Measurements from ENCODE around the gene HADHA. TPM values are rescaled to one million over a fixed set of nuclear protein-coding genes. Genes with fewer than 3 reads are reported as not detected.

HADHA gene
- polyA plus RNA-seq, 1 donor from 2014 or later: 40.0 TPM

GRCh38 chr2:26284132-26284531 lies 39.7 kb upstream of the HADHA start:
- H3K9ac ChIP-seq (ENCODE audit: low read length): no peak overlapping the region
- H3K9me3 ChIP-seq (ENCODE audit: low read length): no peaks in the 10 kb centered on the region
- H3K4me2 ChIP-seq (ENCODE audit: low read length): no peak overlapping the region
- TF ChIP-seq MXI1 (conservative IDR thresholded peaks at IDR 0.05; ENCODE audit: poor library complexity, severe bottlenecking) (no peak), POLR2AphosphoS5 (IDR thresholded peaks at IDR 0.05) (no peak), TAF1 (IDR thresholded peaks at IDR 0.05; ENCODE audit: low read depth) (no peak), REST (IDR thresholded peaks at IDR 0.05; ENCODE audit: borderline replicate concordance) (no peak), EP300 (conservative IDR thresholded peaks at IDR 0.05; ENCODE audit: poor library complexity, severe bottlenecking) (no peak), CTCF (IDR thresholded peaks at IDR 0.05; ENCODE audit: poor library complexity, severe bottlenecking) (no peak), RAD21 (conservative IDR thresholded peaks at IDR 0.05) (no peak), EZH2 (IDR thresholded peaks at IDR 0.05; ENCODE audit: borderline replicate concordance, insufficient read depth, low read length, poor library complexity, severe bottlenecking) (no peak), SMC3 (conservative IDR thresholded peaks at IDR 0.05; ENCODE audit: poor library complexity) (no peak)
- no peak overlapping the region for H3K27ac ChIP-seq (ENCODE audit: low read length)
- no peaks in the 10 kb centered on the region for H3K27me3 ChIP-seq (ENCODE audit: insufficient read depth, low read depth, low read length)
- H3K79me2 ChIP-seq (replicated peaks; ENCODE audit: insufficient read depth, low read length): no peaks in the 10 kb centered on the region
- H3F3A ChIP-seq (ENCODE audit: insufficient read depth, low read length, poor library complexity, severe bottlenecking): no peaks in the 10 kb centered on the region
- H3K4me3 ChIP-seq (ENCODE audit: low read length): no peak overlapping the region
- H4K20me1 ChIP-seq (ENCODE audit: insufficient read depth): no peaks in the 10 kb centered on the region
- no peak overlapping the region for H2AFZ ChIP-seq (ENCODE audit: low read depth, low read length)
- H3K9me2 ChIP-seq (ENCODE audit: insufficient read depth, low read length): no peaks in the 10 kb centered on the region
- peaks cover 7% of the 10 kb centered on the region for H3K36me3 ChIP-seq (ENCODE audit: insufficient read depth, low read length)

GRCh38 chr2:26283606-26284005 lies 39.2 kb upstream of the HADHA start:
- H3K4me2 ChIP-seq (ENCODE audit: low read length): no peak overlapping the region
- TF ChIP-seq POLR2AphosphoS5 (IDR thresholded peaks at IDR 0.05) (no peak), CTCF (IDR thresholded peaks at IDR 0.05; ENCODE audit: poor library complexity, severe bottlenecking) (no peak), TAF1 (IDR thresholded peaks at IDR 0.05; ENCODE audit: low read depth) (no peak), EP300 (conservative IDR thresholded peaks at IDR 0.05; ENCODE audit: poor library complexity, severe bottlenecking) (no peak), RAD21 (conservative IDR thresholded peaks at IDR 0.05) (no peak), SMC3 (conservative IDR thresholded peaks at IDR 0.05; ENCODE audit: poor library complexity) (no peak), MXI1 (conservative IDR thresholded peaks at IDR 0.05; ENCODE audit: poor library complexity, severe bottlenecking) (no peak), EZH2 (IDR thresholded peaks at IDR 0.05; ENCODE audit: borderline replicate concordance, insufficient read depth, low read length, poor library complexity, severe bottlenecking) (no peak), REST (IDR thresholded peaks at IDR 0.05; ENCODE audit: borderline replicate concordance) (no peak)
- H4K20me1 ChIP-seq (ENCODE audit: insufficient read depth): no peaks in the 10 kb centered on the region
- peaks cover 10% of the 10 kb centered on the region for H3K36me3 ChIP-seq (ENCODE audit: insufficient read depth, low read length)
- no peaks in the 10 kb centered on the region for H3K79me2 ChIP-seq (replicated peaks; ENCODE audit: insufficient read depth, low read length)
- no peaks in the 10 kb centered on the region for H3K27me3 ChIP-seq (ENCODE audit: insufficient read depth, low read depth, low read length)
- no peak overlapping the region for H2AFZ ChIP-seq (ENCODE audit: low read depth, low read length)
- H3K9me3 ChIP-seq (ENCODE audit: low read length): no peaks in the 10 kb centered on the region
- no peak overlapping the region for H3K4me3 ChIP-seq (ENCODE audit: low read length)
- H3K9ac ChIP-seq (ENCODE audit: low read length): no peak overlapping the region
- no peaks in the 10 kb centered on the region for H3K9me2 ChIP-seq (ENCODE audit: insufficient read depth, low read length)
- H3K27ac ChIP-seq (ENCODE audit: low read length): no peak overlapping the region
- no peaks in the 10 kb centered on the region for H3F3A ChIP-seq (ENCODE audit: insufficient read depth, low read length, poor library complexity, severe bottlenecking)

All from neural cell (in vitro differentiated cells).